CD4-positive, alpha-beta memory T cell (primary cell): Measurements from ENCODE around the gene ZMYND8. TPM values are rescaled to one million over a fixed set of nuclear protein-coding genes. Genes with fewer than 3 reads are reported as not detected.

ENCODE experiments used
- CTCF ChIA-PET: fragments of 350-600 bp; sonication (Branson Sonifier 250); formaldehyde crosslinking; loops from one replicate; lab custom pipeline; 2021; ENCODE audit warnings: inconsistent platforms; ENCODE audit not compliant: partially characterized antibody; lab: Charles Lee
- POLR2A ChIA-PET: fragments of 350-600 bp; sonication (Branson Sonifier 250); formaldehyde crosslinking; loops from one replicate; lab custom pipeline; 2021; ENCODE audit not compliant: partially characterized antibody; lab: Charles Lee
- DNase-seq, 5 donors: peaks; one replicate each; pipeline versions ENCODE4 v3.0.0 to v3.0.0-alpha.2; 2020 to 2022; ENCODE audit warnings: mixed read lengths in 1 of 5
- H3K27ac ChIP-seq: one replicate; pipeline ENCODE4 v1.7.0; 2013; ENCODE audit warnings: low read depth, low read length
- H3K27me3 ChIP-seq: 2 replicates; pipeline ENCODE4 v1.7.0; 2013; ENCODE audit warnings: mild to moderate bottlenecking, low read length, moderate library complexity; ENCODE audit not compliant: insufficient read depth
- H3K36me3 ChIP-seq: 2 replicates; pipeline ENCODE4 v1.7.0; 2013; ENCODE audit warnings: mild to moderate bottlenecking, low read length, moderate library complexity; ENCODE audit not compliant: insufficient read depth
- H3K4me1 ChIP-seq: 2 replicates; pipeline ENCODE4 v1.7.0; 2013; ENCODE audit warnings: mild to moderate bottlenecking, low read length, moderate library complexity; ENCODE audit not compliant: insufficient read depth
- H3K4me3 ChIP-seq, 2 donors: one replicate each; pipeline ENCODE4 v1.7.0; 2013; ENCODE audit warnings: low read length in 2 of 2, mild to moderate bottlenecking in 1 of 2
- H3K9me3 ChIP-seq, 2 donors: one replicate each; pipeline ENCODE4 v1.7.0; 2013; ENCODE audit warnings: low read length in 2 of 2, control low read depth in 1 of 2; ENCODE audit not compliant: control insufficient read depth in 1 of 2
- H3K27ac Mint-ChIP-seq, 7 donors: one replicate each; pipeline ENCODE4 v1.8.0; 2020 to 2021; ENCODE audit warnings: mixed read lengths in 7 of 7, mild to moderate bottlenecking in 6 of 7, inconsistent platforms in 3 of 7, moderate library complexity in 3 of 7
- H3K27me3 Mint-ChIP-seq, 2 donors: one replicate each; pipeline ENCODE4 v1.8.0; 2020 to 2021; ENCODE audit warnings: mixed read lengths in 2 of 2
- H3K36me3 Mint-ChIP-seq, 2 donors: one replicate each; pipeline ENCODE4 v1.8.0; 2020 to 2021; ENCODE audit warnings: mixed read lengths in 2 of 2, inconsistent platforms in 1 of 2, mild to moderate bottlenecking in 1 of 2
- H3K4me1 Mint-ChIP-seq, 4 donors: one replicate each; pipeline ENCODE4 v1.8.0; 2020 to 2021; ENCODE audit warnings: mixed read lengths in 4 of 4, mild to moderate bottlenecking in 1 of 4
- H3K4me3 Mint-ChIP-seq, 8 donors: one replicate each; pipeline ENCODE4 v1.8.0; 2020 to 2021; ENCODE audit warnings: mixed read lengths in 8 of 8, mild to moderate bottlenecking in 7 of 8, moderate library complexity in 6 of 8, inconsistent platforms in 3 of 8
- H3K9me3 Mint-ChIP-seq, 8 donors: one replicate each; pipeline ENCODE4 v1.8.0; 2020 to 2021; ENCODE audit warnings: mixed read lengths in 8 of 8, mild to moderate bottlenecking in 5 of 8, inconsistent platforms in 3 of 8, moderate library complexity in 1 of 8
- intact Hi-C: fragments of 100-400 bp; cut with micrococcal nuclease; formaldehyde crosslinking; loops from one replicate; pipeline ENCODE4 v1.15.1; 2023
- polyA plus RNA-seq, 2 donors: library from polyadenylated mRNA; unstranded; fragments of 300-500 nt; fragmentation: Illumina TruSeq; gene quantifications; one replicate each; pipeline ENCODE4 v1.2.3, GENCODE V29; 2021
- total RNA-seq, 2 experiments: library from RNA; stranded (reverse); gene quantifications; one replicate each; pipeline ENCODE4 v1.2.3, GENCODE V29; 2021

ZMYND8 gene
- total and polyA plus RNA-seq, 4 experiments from 2014 or later: 3.5 to 48.5 (median 33.9) TPM

DNA sequence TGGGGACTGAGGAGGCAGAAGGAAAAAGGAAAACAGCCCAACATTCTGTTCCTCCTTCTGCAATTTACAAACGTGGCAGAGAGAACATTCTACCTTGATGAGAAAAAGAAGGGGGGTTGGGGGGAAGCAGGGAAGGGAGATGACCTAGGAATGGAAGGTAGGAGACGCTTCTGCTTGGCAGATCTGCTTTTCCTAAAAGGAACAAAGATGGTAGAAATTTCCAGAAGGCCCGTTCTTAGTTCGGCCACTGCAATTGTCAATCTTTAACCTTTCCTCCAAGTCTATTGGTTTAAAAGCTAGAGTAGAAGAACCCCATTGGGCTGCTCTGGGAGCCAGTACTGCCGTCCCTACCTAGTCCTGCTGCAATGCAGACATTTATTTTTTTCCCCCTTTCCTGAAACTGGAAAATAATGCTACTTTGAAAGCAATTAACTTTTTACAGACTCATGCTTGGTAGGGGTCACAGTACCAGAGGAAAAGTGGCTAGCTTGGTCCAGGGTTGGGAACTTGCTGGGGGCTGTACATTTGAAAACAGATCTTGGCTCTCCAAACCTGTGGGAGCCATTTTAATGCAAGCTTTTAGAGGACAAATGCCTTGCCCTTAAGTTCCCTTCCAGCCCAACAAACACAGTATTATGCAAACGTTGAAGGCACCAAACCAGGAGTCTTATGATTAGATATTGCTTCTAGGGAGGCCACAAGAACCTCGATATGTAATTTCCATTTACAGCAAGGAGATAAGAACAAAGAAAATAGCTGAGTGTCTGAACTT is 2.6 kb downstream of the ZMYND8 start:
- no peak overlapping the region for H3K27ac ChIP-seq
- DNase-seq: no peak
- H3K4me1 Mint-ChIP-seq: peaks cover 2 to 54% (median 27%) of the 10 kb centered on the region in 4 donors
- peaks cover 4 to 25% of the 10 kb centered on the region in 2 donors for H3K36me3 Mint-ChIP-seq
- peak overlapping the region; percentile 42 to 98 (median 95) for H3K4me3 Mint-ChIP-seq
- intact Hi-C loops: no loop called here
- peak overlapping the region in 1 of 2 donors; percentile 59 for H3K4me3 ChIP-seq
- peaks cover 0 to 2% (median 0%) of the 10 kb centered on the region in 8 donors for H3K9me3 Mint-ChIP-seq
- ChIA-PET CTCF (interaction anchor here (1.1 to 10.6 kb wide), 3 partner anchors 30 to 82 kb away, joined by 3 to 125 read pairs (median 28); no protein-coding TSS in a partner anchor), POLR2A (interaction anchor here (0.6 to 1.2 kb wide), 5 partner anchors 10 to 256 kb away, joined by 3 to 4 read pairs (median 3); no protein-coding TSS in a partner anchor)
- no peaks in the 10 kb centered on the region for H3K27me3 Mint-ChIP-seq
- H3K27ac Mint-ChIP-seq: peak overlapping the region; percentile 19 to 95 (median 53)
- H3K4me1 ChIP-seq: peaks cover 95% of the 10 kb centered on the region
- H3K27me3 ChIP-seq: no peaks in the 10 kb centered on the region
- no peaks in the 10 kb centered on the region for H3K36me3 ChIP-seq
- no peaks in the 10 kb centered on the region for H3K9me3 ChIP-seq

DNA sequence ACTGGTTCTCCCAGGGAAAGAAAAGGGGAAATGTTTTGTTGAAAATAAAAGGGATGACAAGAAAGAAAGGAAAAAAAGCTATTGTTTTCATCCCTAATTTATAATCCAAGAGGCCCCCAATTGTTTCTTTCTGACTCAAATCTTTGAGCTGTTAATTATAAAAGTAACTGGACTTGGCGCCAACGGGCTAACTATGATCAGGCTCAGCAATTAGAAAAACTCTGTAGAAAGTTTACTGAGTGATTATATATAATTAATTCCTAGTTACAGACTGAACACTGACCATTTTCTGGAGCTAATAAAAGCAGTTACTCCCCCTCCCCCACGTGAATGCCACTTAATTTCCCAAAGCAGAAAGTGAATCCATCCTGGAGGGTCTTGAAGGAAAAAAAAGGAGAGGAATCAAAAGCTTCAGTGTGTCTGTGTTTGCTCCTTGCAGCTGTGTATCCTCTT is 3.2 kb downstream of the ZMYND8 start:
- Mint-ChIP-seq H3K4me3 (peak overlapping the region in 7 of 8 donors; percentile 2 to 98 (median 42)), H3K27ac (peak overlapping the region in 3 of 7 donors; percentile 19 to 58 (median 52)), H3K27me3 (no peaks in the 10 kb centered on the region), H3K9me3 (peaks cover 0 to 2% (median 0%) of the 10 kb centered on the region in 8 donors), H3K4me1 (peaks cover 0 to 50% (median 26%) of the 10 kb centered on the region in 4 donors), H3K36me3 (peaks cover 4 to 25% of the 10 kb centered on the region in 2 donors)
- peaks cover 95% of the 10 kb centered on the region for H3K4me1 ChIP-seq
- no peak for DNase-seq
- H3K27me3 ChIP-seq: no peaks in the 10 kb centered on the region
- no peak overlapping the region for H3K4me3 ChIP-seq
- intact Hi-C loops: no loop called here
- no peak overlapping the region for H3K27ac ChIP-seq
- POLR2A ChIA-PET: interaction anchor here (1.0 kb wide), 1 partner anchor 149 kb away, joined by 3 read pairs; no protein-coding TSS in a partner anchor
- H3K9me3 ChIP-seq: no peaks in the 10 kb centered on the region
- CTCF ChIA-PET: interaction anchor here (4.9 to 10.6 kb wide), 2 partner anchors 31 to 79 kb away, joined by 28 to 125 read pairs; no protein-coding TSS in a partner anchor
- H3K36me3 ChIP-seq: no peaks in the 10 kb centered on the region

DNA sequence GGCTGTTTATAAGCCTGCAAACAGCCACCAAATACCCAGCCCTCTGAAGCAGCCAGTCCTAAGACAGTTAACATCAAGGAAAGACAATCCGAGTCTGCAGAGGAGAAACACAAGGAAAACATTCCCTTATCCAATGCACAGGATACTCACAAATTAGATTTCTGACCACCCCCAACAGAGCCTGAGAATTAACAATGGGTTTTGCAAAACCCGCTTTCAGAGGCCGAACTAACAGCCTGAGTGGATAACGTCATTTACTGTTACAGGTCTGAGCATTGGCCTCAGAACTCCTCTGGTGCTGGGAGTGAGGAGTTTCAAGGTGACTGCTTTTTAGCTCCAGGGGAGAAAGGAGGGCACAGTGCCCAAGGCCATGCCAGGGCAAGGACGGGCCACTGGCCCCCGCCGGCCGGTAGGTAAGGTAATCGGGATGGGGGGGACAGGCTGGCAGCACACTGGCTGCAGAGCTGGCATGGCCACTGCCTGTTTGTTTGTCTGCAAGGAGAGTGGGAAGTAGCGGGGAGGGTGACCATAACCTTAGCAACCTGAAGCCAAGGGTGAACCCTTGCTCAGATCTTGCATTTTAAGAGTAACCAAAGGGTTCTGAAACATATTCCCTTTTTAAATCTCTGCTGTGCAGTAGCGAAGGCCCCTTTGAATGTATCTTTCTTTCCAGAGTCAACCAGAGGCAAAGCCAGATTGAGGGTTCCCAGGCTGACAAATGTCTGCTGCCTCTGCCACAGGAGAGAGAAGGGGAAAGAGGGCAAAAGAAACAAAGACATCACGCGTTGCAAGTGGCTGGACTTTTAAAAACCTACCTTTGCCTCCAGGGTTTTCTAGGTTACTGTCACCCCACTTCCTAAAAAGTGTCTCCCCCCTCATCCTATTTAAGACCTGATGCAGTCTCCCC is 3.9 kb downstream of the ZMYND8 start:
- H3K4me1 Mint-ChIP-seq: peaks cover 5 to 47% (median 22%) of the 10 kb centered on the region in 4 donors
- DNase-seq: no peak
- no peaks in the 10 kb centered on the region for H3K9me3 ChIP-seq
- intact Hi-C loops: no loop called here
- no peaks in the 10 kb centered on the region for H3K27me3 Mint-ChIP-seq
- no peak overlapping the region for H3K4me3 ChIP-seq
- CTCF ChIA-PET: interaction anchor here (4.9 to 10.6 kb wide), 3 partner anchors 31 to 80 kb away, joined by 28 to 125 read pairs (median 34); no protein-coding TSS in a partner anchor
- no peaks in the 10 kb centered on the region for H3K27me3 ChIP-seq
- H3K36me3 Mint-ChIP-seq: peaks cover 6 to 25% of the 10 kb centered on the region in 2 donors
- H3K36me3 ChIP-seq: peaks cover 6% of the 10 kb centered on the region
- peaks cover 97% of the 10 kb centered on the region for H3K4me1 ChIP-seq
- H3K27ac ChIP-seq: no peak overlapping the region
- H3K9me3 Mint-ChIP-seq: peaks cover 0 to 2% (median 0%) of the 10 kb centered on the region in 8 donors
- H3K4me3 Mint-ChIP-seq: peak overlapping the region in 6 of 8 donors; percentile 27 to 98 (median 52)
- POLR2A ChIA-PET: no interaction called here
- peak overlapping the region in 4 of 7 donors; percentile 27 to 78 (median 74) for H3K27ac Mint-ChIP-seq

DNA sequence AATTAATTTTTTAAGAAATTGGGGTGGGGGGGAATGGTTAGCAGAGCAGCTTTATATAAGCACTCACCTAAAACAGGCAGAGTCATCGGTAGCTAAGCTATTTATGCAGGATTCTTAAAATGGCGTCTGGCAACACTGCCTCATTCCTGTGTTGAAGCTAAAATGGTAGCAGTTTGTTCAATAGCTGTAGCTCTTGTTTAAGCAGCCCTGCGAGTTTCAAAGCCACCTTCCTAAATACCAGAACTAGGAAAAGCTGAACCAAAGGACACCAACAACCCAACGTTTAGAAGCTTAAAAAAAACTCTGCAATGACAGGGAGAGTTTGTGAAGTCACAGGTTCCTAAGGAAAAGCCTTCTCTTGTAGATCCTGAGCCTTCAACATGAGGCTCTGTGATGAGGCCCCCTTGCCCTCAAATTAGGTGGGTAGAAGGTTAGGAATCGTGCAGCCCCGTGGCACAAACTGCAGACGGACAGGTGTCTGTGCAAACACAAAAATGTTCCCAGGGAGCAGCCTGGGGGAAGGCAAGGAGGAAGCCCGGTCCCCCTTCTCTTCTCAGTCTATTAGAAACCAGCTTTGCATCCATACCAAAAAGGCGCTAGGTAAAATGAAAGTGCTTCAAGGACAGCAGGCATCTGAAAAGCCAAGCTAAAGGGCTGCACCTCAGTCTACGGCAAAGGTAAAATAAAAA is 4.7 kb downstream of the ZMYND8 start:
- peaks cover 95% of the 10 kb centered on the region for H3K4me1 ChIP-seq
- intact Hi-C loops: no loop called here
- ChIA-PET POLR2A (no interaction called here), CTCF (interaction anchor here (5.8 to 10.6 kb wide), 2 partner anchors 32 to 79 kb away, joined by 34 to 125 read pairs; no protein-coding TSS in a partner anchor)
- no peaks in the 10 kb centered on the region for H3K27me3 ChIP-seq
- H3K27ac Mint-ChIP-seq: peak overlapping the region in 5 of 7 donors; percentile 67 to 78 (median 70)
- no peaks in the 10 kb centered on the region for H3K27me3 Mint-ChIP-seq
- peaks cover 0 to 2% (median 0%) of the 10 kb centered on the region in 8 donors for H3K9me3 Mint-ChIP-seq
- H3K4me3 Mint-ChIP-seq: peak overlapping the region in 3 of 8 donors; percentile 21 to 61 (median 44)
- no peaks in the 10 kb centered on the region for H3K9me3 ChIP-seq
- peaks cover 12% of the 10 kb centered on the region for H3K36me3 ChIP-seq
- H3K4me1 Mint-ChIP-seq: peaks cover 0 to 48% (median 25%) of the 10 kb centered on the region in 4 donors
- H3K36me3 Mint-ChIP-seq: peaks cover 14 to 32% of the 10 kb centered on the region in 2 donors
- DNase-seq: no peak
- no peak overlapping the region for H3K4me3 ChIP-seq
- no peak overlapping the region for H3K27ac ChIP-seq

DNA sequence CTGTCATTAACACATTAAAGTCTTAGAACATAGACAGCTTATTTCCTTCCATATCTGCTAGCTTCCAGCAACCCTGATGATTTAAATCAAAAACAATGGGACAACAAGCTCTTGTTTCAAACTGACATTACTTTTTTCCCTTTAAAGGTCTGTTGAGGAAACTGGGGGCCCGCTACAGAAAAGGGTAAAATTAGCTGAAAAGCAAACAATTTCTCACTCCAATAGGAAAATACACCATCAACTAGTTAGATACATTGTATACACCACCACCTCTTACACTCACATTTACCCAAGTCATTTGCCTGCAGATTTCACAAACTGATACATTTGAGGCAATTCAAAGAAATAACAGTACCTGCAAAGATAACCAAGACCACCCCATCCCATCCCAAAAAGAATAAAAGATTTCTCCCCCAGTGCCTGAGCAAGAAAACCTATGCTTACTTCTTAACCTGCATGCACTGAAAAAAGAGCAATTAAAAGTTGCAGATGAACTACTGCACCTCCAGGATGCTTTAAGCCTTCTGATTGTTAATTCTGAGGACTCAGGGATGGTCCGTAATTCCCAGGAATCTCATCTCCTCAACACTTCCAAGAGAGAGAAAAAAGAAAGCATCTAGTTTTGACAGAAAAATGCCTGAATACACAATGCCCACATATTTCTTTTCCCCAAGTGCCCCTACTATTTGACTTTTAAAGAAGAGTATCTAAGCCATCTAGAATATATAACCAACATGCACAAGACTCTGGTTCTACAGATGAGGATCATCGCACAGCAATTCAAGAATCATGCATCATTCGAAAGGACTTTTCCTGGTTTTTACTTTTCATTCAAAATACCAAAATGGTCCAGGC is 5.6 kb downstream of the ZMYND8 start:
- Mint-ChIP-seq H3K36me3 (peaks cover 23 to 35% of the 10 kb centered on the region in 2 donors), H3K4me3 (no peak overlapping the region), H3K27me3 (no peaks in the 10 kb centered on the region), H3K27ac (peak overlapping the region in 2 of 7 donors; percentile 25 to 67), H3K4me1 (peaks cover 0 to 46% (median 29%) of the 10 kb centered on the region in 4 donors), H3K9me3 (no peaks in the 10 kb centered on the region)
- Histone ChIP-seq H3K9me3 (no peaks in the 10 kb centered on the region), H3K4me3 (no peak overlapping the region), H3K36me3 (peaks cover 14% of the 10 kb centered on the region), H3K27me3 (no peaks in the 10 kb centered on the region), H3K4me1 (peaks cover 89% of the 10 kb centered on the region), H3K27ac (no peak overlapping the region)
- no peak for DNase-seq
- intact Hi-C loops: no loop called here
- CTCF ChIA-PET: interaction anchor here (0.7 to 10.6 kb wide), 3 partner anchors 33 to 153 kb away, joined by 3 to 125 read pairs (median 34); no protein-coding TSS in a partner anchor
- POLR2A ChIA-PET: interaction anchor here (1.0 kb wide), 1 partner anchor 33 kb away, joined by 3 read pairs; no protein-coding TSS in a partner anchor
